MM.1S (cell line): ENCODE results near the gene THRAP3.

Experiments
- DNase-seq: peaks from one replicate; pipeline ENCODE4 v3.0.0-alpha.2; 2015
- H2AFZ ChIP-seq: fragments of 300-600 bp; sonication (generic); 2 replicates; pipeline ENCODE4 v1.6.0; 2016; ENCODE audit warnings: antibody characterized with exemption, low read length
- H3F3A ChIP-seq: fragments of 300-600 bp; sonication (generic); 2 replicates; pipeline ENCODE4 v1.6.1; 2016; ENCODE audit warnings: mild to moderate bottlenecking, antibody characterized with exemption, low read length, moderate library complexity, mixed read lengths; ENCODE audit not compliant: insufficient read depth
- H3K27ac ChIP-seq: fragments of 300-600 bp; sonication (generic); 2 replicates; pipeline ENCODE4 v1.5.1; 2016; ENCODE audit warnings: mild to moderate bottlenecking, low read length
- H3K27me3 ChIP-seq: fragments of 300-600 bp; sonication (generic); replicated peaks from 2 replicates; pipeline ENCODE4 v1.6.0; 2016; ENCODE audit warnings: low read length; ENCODE audit not compliant: insufficient read depth
- H3K36me3 ChIP-seq: fragments of 300-600 bp; sonication (generic); replicated peaks from 2 replicates; pipeline ENCODE4 v1.6.1; 2016; ENCODE audit warnings: mild to moderate bottlenecking, low read length, mixed read lengths; ENCODE audit not compliant: insufficient read depth
- H3K4me1 ChIP-seq: fragments of 300-600 bp; sonication (generic); 2 replicates; pipeline ENCODE4 v1.6.1; 2016; ENCODE audit warnings: low read length, mixed read lengths
- H3K4me2 ChIP-seq: fragments of 300-600 bp; sonication (generic); 2 replicates; pipeline ENCODE4 v1.6.0; 2016; ENCODE audit warnings: low read depth, low read length
- H3K4me3 ChIP-seq: fragments of 300-600 bp; sonication (generic); 2 replicates; pipeline ENCODE4 v1.5.1; 2016; ENCODE audit warnings: low read length, mixed read lengths
- H3K79me2 ChIP-seq: fragments of 300-600 bp; sonication (generic); 2 replicates; pipeline ENCODE4 v1.6.1; 2016; ENCODE audit warnings: mixed run types, low read length, mixed read lengths
- H3K9ac ChIP-seq: fragments of 300-600 bp; sonication (generic); 2 replicates; pipeline ENCODE4 v1.6.1; 2016; ENCODE audit warnings: low read length, mixed read lengths
- H3K9me2 ChIP-seq: fragments of 300-600 bp; sonication (generic); replicated peaks from 2 replicates; pipeline ENCODE4 v1.6.1; 2016; ENCODE audit warnings: mild to moderate bottlenecking, low read length, mixed read lengths; ENCODE audit not compliant: insufficient read depth
- H3K9me3 ChIP-seq: fragments of 300-600 bp; sonication (generic); replicated peaks from 2 replicates; pipeline ENCODE4 v1.6.1; 2016; ENCODE audit warnings: mild to moderate bottlenecking, low read length, mixed read lengths; ENCODE audit not compliant: insufficient read depth
- H4K20me1 ChIP-seq: fragments of 300-600 bp; sonication (generic); 2 replicates; pipeline ENCODE4 v1.6.1; 2016; ENCODE audit warnings: mild to moderate bottlenecking, low read length, moderate library complexity, mixed read lengths; ENCODE audit not compliant: insufficient read depth
- EZH2 ChIP-seq: fragments of 300-600 bp; sonication (generic); optimal IDR thresholded peaks from 2 replicates; pipeline ENCODE3; 2017; ENCODE audit warnings: low read depth, mild to moderate bottlenecking, antibody characterized with exemption, low read length, mixed read lengths
- EZH2phosphoT487 ChIP-seq: fragments of 300-600 bp; sonication (generic); IDR thresholded peaks from 2 replicates; pipeline ENCODE4 v1.6.1; 2018; ENCODE audit warnings: antibody characterized with exemption, low read length
- TF ChIP-seq, protein P1 (sequence below): fragments of 300-600 bp; sonication (generic); IDR thresholded peaks from 2 replicates; pipeline ENCODE4 v1.5.1; 2016; ENCODE audit warnings: antibody characterized with exemption, low read length, mixed read lengths

THRAP3 gene

DNA sequence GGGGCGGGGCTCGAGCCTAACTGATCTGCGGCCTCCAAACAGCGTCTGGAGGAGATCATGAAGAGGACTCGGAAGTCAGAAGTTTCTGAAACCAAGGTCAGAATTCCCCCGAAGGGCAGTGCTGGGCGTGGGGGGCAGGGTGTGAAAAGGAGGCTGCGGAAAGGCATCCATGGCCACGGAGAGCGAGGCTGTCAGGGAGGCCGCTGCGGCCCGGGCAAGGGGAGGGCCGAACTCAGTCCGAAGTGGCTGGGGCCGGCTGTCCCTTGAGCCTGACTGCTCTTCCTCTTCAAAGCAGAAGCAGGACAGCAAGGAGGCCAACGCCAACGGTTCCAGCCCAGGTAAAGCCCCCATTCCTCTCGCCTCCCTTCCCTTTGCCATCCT lies 45.0 kb upstream of the THRAP3 start:
- H2AFZ ChIP-seq = no peak overlapping the region
- peaks cover 13% of the 10 kb centered on the region for H3K4me1 ChIP-seq
- H3K4me3 ChIP-seq = no peak overlapping the region
- H3K79me2 ChIP-seq = 0 out of 2 replicates have a peak, but pooled peaks cover 7% of the 10 kb centered on the region
- H4K20me1 ChIP-seq = no peaks in the 10 kb centered on the region
- H3K36me3 ChIP-seq = no peaks in the 10 kb centered on the region; the same call in 1 of the 2 replicates
- H3K4me2 ChIP-seq = no peak overlapping the region
- no peak overlapping the region for H3K9ac ChIP-seq
- H3K27me3 ChIP-seq = no peaks in the 10 kb centered on the region
- no peak for TF ChIP-seq EZH2
- TF ChIP-seq EZH2phosphoT487 = no peak
- TF ChIP-seq, protein P1, sequence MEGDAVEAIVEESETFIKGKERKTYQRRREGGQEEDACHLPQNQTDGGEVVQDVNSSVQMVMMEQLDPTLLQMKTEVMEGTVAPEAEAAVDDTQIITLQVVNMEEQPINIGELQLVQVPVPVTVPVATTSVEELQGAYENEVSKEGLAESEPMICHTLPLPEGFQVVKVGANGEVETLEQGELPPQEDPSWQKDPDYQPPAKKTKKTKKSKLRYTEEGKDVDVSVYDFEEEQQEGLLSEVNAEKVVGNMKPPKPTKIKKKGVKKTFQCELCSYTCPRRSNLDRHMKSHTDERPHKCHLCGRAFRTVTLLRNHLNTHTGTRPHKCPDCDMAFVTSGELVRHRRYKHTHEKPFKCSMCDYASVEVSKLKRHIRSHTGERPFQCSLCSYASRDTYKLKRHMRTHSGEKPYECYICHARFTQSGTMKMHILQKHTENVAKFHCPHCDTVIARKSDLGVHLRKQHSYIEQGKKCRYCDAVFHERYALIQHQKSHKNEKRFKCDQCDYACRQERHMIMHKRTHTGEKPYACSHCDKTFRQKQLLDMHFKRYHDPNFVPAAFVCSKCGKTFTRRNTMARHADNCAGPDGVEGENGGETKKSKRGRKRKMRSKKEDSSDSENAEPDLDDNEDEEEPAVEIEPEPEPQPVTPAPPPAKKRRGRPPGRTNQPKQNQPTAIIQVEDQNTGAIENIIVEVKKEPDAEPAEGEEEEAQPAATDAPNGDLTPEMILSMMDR = no peak
- H3K9me3 ChIP-seq = no peaks in the 10 kb centered on the region
- DNase-seq = no peak
- H3F3A ChIP-seq = 0 out of 2 replicates have a peak, but pooled peaks cover 4% of the 10 kb centered on the region
- no peaks in the 10 kb centered on the region for H3K9me2 ChIP-seq
- H3K27ac ChIP-seq = no peak overlapping the region

DNA sequence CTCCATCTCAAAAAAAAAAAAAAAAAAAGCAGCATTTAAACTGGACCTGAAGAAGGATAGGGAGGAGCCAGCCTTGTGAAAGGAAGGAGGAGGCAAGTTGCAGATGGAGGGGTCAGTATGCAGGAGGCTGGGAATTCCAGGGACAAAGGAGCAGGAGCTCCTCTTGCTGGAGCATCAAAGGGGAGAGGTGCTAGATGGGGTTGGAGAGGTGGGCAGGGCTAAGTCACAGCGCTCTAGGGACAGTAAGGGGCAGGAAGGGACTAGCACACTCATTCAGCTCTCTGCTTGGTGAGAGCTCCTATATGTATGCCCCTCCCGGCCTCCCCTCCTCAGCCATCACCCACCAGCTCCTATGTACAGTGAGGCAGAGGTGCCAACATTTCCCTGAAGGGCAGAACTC lies 41.5 kb upstream of the THRAP3 start:
- Histone ChIP-seq H3K9ac (no peak overlapping the region), H3K4me2 (no peak overlapping the region), H3K9me2 (no peaks in the 10 kb centered on the region), H3K9me3 (no peaks in the 10 kb centered on the region), H3K27me3 (no peaks in the 10 kb centered on the region), H3K79me2 (no peaks in the 10 kb centered on the region), H3K36me3 (no peaks in the 10 kb centered on the region), H3K27ac (no peak overlapping the region), H3K4me1 (peaks cover under 1% of the 10 kb centered on the region), H3K4me3 (no peak overlapping the region), H2AFZ (no peak overlapping the region), H3F3A (no peaks in the 10 kb centered on the region), H4K20me1 (no peaks in the 10 kb centered on the region)
- DNase-seq = no peak
- TF ChIP-seq, protein P1 = no peak
- TF ChIP-seq EZH2phosphoT487 (no peak), EZH2 (no peak)

DNA sequence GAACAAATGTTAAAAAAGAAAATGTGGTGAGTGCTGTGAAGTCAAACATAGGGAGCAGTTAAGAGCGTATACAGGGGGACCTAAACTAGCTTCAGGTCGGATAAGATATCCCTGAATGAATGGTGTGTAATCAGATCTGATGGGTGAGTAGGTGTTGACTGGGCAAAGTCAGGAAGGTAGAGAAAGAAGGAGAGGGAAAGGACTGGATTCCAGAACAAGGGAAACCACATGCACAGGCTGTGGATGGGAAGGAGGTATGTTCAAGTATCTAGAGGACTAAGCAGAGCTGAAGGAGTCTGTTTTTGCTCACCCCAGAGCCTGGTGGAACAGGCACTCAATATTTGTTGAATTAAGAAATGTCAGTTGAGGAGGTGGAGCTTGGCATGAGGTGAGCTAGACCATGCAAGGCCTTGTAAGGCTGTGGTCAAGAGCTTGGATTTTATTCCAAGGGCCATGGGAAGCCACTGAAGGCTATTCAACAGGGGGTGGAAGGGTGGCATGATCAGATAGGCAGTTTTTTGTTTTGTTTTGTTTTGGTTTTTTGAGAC lies 40.9 kb upstream of the THRAP3 start:
- Histone ChIP-seq H3K27ac (no peak overlapping the region), H3F3A (no peaks in the 10 kb centered on the region)
- DNase-seq = no peak

More for the DNA sequence above, 40.9 kb upstream of the THRAP3 start:
- Histone ChIP-seq H3K27me3 (no peaks in the 10 kb centered on the region), H3K9me3 (no peaks in the 10 kb centered on the region), H3K9me2 (no peaks in the 10 kb centered on the region), H2AFZ (no peak overlapping the region), H3K4me1 (peaks cover 4% of the 10 kb centered on the region), H3K4me2 (no peak overlapping the region), H3K9ac (no peak overlapping the region), H4K20me1 (no peaks in the 10 kb centered on the region), H3K4me3 (no peak overlapping the region), H3K79me2 (no peaks in the 10 kb centered on the region), H3K36me3 (no peaks in the 10 kb centered on the region)
- TF ChIP-seq, protein P1 = no peak
- TF ChIP-seq EZH2 (no peak), EZH2phosphoT487 (no peak)
